HPDE6-E6E7 (cell line): ENCODE data around the gene OR2AT4.
A peak's percentile ranks its signal among the peaks of the same experiment; 100 is the strongest.
"Not testable (repeated sequence)": the region's sequence is repeated elsewhere in the genome, so short reads cannot be mapped to it uniquely, and the experiment has no call there.

Source experiments
- DNase-seq: peaks from one replicate; pipeline ENCODE4 v3.0.0; 2011; ENCODE audit warnings: missing footprints; ENCODE audit errors: extremely low spot score

OR2AT4 gene

DNA sequence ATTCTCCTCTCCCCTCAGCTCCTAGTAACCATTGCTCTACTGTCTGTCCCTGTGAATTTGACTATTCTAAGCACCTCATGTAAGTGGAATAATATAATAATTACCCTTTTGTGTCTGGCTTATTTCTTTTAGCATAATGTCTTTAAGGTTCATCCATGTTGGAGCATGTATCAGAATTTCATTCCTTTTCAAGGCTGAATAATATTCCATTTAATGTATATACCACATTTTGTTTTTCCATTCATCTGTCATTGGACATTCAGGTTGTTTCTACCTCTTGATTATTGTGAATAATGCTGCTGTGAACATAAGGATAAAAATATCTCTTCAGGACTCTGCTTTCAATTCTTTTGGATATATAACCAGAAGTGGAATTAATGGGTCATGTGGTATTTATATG lies 28.1 kb downstream of the OR2AT4 start:
- no peak for DNase-seq

DNA sequence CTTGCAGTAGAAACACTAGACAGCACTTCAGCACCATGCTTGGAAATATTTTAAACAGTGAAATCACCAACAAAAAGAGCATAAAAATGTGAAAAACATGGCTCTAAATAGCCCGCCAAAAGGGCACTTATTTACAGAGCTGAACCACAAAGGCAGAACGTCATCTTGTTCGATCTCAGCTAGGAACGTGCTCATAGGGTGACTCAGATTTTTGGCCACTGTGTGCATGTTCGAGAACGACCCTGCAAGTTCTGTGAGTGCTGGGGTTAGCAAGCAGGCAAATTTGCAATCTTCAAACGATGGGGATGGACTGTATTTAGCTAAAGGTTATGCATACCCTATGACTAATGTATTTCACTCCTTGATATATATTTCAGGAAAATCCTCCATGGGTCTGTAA lies 30.6 kb downstream of the OR2AT4 start:
- DNase-seq, result no peak

DNA sequence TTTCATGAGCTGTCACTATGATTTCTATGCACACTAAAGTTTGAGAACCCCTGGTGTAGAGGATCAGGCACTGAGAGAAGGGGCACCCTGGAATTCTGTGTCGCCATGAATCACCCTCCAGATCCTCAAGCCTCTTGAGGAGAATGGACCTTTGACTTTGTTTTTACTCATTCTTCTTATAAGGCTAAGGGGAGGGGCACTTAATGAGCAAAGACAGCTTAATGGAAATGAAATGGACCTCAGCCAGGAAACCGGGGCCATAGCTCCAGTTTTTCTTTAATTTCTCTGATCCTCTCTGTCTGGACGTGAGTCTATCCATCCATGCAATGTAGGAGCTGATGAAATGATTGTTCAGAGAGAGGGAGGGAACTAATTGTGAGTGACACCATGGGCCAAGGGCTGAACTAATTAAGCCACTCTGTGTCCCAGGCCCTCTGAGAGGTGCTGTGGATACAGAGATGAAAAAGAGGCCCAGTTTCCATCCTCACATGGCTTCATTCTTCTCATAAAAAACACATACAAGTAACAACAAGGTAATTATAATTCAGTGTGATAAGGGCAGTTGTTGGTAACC lies 32.8 kb downstream of the OR2AT4 start:
- no peak for DNase-seq

DNA sequence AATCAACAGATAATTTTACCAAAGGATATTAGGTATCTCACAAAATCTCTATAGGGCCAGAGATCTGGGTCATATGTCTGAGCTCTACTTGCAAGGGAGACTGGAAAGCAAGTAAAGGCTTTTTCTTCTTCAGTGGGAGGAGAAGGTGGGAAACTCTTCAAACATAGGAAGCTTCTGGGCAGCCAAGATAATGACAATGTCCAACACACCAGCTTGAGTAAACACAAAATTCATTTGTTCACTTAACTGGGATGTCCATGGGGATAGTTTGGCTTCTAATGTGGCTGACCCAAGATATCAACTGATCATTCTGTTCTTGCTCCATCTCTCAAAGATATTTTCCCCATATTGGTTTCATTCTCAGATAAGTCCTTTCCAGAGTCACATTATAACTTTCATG lies 37.4 kb downstream of the OR2AT4 start:
- no peak for DNase-seq

DNA sequence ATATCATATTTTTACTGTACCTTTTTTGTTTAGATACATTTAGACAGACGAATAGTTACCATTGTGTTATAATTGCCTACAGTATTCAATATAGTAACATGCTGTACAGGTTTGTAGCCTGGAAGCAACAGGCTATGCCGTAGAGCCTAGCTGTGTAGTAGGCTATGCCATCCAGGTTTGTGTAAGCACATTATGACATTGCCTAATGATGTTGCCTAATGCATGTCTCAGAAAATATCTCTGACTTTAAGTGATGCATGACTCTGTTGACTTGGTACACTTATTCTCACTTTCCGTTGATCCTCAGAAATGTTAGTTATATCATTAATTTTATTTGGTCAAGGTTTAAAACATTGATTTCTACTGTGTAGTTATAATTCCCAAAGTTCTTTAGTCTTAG lies 39.9 kb downstream of the OR2AT4 start:
- no peak for DNase-seq

DNA sequence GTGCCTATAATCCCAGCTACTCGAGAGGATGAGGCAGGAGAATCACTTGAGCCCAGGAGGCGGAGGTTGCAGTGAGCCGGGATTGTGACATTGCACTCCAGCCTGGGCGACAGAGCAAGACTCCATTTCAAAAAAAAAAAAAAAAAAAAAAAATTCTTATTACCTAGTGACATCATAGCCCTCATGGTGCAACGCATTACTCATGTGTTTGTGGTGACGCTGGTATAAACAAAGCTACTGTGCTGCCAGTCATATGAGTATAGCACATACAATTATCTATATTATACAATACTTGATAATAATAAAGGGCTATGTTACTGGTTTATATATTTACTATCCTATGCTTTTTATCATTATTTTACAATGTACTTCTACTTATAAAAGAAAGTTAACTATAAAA lies 41.2 kb downstream of the OR2AT4 start:
- DNase-seq, result no peak

DNA sequence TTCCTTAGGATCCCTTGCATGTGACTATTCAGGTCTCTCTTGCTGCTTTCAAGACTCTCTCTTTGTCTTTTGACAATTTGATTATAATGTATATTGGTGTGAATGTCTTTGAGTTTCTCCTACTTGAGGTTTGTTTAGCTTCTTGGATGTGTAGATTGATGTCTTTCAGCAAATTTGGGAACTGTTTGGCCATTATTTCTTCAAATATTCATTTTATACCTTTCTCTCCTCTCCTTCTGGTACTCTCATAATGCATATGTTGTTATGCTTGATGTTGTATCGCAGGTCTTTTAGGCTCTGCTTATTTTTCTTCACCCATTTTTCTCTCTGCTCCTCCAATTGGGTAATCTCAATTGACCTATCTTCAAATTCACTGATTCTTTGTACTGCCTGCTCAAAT lies 44.2 kb downstream of the OR2AT4 start:
- DNase-seq, result no peak

DNA sequence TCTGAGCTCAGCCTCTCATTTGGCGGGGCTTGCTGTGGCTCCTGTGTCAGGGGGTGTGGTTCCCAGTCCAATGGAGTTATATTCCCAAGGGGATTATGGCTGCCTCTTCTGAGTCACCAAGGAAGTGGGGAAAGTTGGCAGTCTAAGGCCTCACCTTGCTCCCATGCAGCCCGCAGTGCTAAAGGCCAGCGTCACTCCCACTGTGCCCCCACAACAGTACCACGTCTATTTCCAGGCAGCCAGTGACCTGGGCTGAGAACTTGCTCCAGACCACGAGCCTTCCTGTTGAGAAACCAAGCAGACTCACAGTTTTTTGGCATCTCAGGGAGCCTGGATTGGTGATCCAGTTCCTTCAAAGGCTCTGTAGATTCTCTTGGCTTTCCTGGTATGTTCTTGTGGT lies 45.6 kb downstream of the OR2AT4 start:
- DNase-seq, result no peak

DNA sequence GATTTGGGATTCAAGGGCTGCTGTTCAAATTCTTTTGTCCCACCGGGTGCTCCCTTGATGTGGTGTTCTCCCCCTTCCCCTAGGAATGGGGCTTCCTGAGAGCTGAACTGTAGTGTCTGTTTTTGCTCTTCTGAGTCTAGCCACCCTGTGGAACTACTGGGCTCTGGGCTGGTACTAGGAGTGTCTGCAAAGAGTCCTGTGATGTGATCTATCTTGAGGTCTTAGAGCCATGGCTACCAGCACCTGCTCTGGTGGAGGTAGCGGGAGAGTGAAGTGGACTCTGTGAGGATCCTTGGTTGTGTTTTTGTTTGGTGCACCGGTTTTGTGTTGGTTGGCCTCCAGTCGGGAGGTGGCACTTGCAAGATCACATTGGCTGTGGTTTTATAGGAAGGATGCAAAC lies 46.2 kb downstream of the OR2AT4 start:
- DNase-seq, result no peak

DNA sequence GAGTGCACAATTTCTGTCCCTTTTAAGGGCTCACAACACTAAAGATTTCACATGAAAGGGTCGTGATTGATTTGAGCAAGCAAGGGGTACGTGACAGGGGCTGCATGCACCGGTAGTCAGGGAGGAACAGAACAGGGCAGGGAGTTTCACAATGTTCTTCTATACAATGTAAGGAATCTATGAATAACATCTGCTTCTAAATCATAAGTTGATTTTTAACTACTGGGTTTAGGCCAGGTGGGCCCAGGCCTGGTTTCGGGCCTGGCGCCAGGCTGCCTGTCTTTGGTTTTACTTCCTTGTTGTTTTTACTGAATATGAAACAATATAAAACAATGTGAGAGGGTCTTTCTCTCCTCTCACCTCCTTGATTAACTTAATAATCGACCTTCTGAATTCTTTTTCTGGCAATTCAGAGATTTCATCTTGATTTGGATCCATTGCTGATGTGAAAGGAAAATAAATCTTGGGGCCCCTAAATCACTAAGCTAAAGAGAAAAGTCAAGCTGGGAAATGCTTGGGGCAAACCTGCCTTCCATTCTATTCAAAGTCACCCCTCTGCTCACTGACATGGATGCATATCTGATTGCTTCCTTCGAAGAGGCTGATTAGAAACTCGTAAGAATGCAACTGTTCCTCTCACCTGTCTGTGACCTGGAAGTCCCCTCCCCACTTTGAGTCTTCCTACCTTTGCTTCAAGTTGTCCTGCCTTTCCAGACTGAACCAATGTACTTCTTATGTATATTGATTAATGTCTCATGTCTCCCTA lies 47.0 kb downstream of the OR2AT4 start:
- not testable (repeated sequence) for DNase-seq

DNA sequence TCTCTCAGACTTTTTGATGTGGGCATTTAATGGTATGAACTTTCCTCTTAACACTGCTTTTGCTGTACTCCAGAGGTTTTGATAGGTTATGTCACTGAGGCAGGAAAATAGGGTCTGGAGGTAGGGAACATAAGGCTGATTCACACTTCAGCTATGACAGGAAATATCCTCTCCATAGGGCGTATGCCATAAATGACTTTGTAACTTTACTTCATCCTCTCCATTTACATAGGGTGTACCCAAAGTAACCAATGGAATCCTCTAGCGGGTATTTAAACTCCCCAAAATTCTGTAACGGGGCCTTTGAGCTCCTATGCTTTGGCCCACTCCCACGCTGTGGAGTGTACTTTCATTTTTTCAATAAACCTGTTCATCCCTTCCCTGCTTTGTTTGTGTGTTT lies 49.5 kb downstream of the OR2AT4 start:
- no peak for DNase-seq

DNA sequence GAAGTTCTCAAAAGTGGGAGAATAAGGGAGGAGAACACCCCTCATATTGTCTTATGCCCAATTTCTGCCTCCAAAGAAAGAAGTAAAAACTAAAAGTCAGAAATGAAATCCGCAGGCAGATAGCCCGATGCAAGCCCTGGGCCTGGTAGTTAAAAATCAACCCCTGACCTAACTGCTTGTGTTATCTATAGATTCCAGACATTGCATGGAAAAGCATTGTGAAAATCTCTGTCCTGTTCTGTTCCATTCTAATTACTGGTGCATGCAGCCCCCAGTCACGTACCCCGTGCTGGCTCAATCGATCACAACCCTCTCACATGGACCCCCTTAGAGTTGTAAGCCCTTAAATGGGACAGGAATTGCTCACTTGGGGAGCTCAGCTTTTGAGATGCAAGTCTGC lies 50.0 kb downstream of the OR2AT4 start:
- not testable (repeated sequence) for DNase-seq

DNA sequence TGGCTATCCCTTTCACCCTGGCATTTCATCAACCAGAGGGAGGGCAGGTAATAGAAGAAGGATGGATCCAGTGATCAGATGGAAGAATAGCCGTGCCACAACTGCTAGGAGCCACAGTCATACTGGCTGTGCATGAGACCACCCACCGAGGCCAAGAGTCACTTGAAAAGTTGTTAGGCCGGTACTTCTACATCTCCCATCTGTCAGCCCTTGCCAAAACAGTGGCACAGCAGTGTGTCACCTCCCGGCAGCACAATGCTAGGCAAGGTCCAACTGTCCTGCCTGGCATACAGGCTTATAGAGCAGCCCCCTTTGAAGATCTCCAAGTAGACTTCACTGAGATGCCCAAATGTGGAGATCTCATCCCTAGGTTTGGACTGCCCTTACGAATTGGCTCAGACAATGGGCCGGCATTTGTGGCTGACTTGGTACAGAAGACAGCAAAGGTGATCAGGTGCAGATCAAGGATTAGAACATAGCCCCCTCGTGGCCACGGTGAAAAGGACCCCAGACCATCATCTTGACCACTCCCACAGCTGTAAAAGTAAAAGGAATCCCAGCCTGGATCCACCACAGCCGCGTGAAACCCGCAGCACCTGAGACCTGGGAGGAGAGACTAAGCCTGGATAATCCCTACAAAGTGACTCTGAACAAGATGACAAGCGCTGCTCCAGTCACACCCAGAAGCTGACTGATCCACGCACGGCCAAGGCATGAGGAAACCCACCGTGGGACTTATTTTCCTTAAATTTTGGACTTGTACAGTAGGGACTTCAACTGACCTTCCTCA lies 52.1 kb downstream of the OR2AT4 start:
- not testable (repeated sequence) for DNase-seq

DNA sequence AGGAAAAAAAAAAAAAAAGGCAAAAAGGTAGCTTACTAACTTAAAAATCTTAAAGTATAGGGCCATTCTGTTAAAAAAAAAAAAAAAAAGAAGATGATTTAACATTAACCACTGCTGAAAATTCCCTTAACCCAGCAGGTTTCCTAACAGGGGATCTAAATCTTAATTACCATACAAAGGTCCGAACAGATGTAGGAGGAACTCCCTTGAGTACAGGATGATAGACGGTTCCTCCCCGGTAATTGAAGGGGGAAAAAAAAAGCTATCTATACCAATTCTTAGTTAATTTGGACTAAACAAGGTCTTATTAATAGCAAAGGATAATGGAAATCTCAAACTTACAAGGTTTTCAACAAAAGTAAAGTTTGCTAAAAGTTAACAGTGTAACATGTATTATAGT lies 54.9 kb downstream of the OR2AT4 start:
- not testable (repeated sequence) for DNase-seq

DNA sequence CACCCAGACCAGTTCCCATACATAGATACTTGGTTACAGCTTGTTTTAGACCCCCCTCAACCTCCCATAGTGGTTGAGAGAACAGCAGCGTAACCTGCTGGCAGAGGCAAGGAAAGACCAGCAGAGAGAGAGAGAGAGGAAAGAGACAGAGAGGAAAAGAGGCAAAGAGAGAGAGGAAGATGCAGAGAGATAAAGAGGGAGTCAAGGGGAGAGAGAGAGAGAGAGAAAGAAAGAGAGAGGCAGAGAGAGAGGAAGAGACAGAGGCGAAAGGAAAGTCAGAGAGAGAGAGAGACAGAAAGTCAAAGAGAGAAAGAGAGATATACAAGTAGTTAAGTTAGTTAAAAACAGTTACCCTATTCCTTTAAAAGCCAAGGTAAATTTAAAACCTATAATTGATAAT lies 55.4 kb downstream of the OR2AT4 start:
- DNase-seq, result no peak

DNA sequence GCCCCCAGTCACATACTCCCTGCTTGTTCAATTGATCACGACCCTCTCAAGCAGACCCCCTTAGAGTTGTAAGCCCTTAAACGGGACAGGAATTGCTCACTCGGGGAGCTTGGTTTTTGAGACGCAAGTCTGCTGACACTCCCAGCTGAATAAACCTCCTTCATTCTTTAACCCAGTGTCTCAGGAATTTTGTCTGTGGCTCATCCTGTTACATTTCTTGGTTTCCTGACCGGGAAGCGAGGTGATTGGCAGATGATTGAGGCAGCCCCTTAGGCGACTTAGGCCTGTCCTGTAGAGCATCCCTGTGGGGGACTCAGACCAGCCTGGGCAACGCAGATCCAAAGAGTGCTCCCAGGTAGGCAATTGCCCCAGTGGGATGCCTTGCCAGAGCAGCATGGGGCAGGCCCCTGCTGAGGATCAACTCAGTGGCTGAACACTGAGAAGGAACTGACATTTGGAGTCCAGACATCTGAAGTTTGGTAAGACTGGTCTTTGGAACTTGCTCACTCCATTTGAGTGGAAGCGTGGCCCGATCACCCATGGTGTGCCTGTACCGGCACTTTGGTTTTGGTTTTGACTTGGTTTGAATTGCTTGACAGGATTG lies 56.4 kb downstream of the OR2AT4 start:
- DNase-seq, result no peak

DNA sequence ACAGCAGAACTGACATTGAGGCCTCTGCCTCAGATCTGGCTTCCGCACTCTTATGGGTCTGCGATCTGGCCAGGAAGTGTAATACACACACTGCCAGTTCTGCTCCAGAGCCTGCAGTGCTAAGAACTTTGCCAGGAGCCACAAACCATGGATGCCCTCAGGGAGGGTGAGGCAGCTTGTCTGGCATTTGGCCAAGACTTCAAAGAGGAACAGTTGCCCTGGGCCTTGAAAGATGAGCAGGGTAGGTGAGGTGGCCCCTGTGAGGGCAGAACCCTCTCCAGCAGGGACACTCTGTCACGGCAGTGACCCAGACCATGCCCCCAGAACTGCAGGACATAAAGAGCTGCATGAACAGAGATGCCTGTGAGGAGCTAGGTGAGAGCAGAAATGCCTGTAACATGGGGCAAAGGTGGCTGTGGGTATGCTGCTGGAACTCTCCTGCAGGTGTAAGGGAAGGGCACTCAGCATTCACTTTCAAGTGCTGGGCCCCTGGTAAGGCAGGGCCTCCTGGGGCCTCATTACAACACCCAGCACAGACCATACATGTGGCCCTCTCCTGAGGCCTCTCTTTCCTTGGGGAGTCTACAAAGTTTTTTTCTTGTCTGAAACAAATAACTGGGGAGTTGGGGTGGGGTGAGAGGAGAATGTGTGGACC lies 60.6 kb downstream of the OR2AT4 start:
- DNase-seq, result no peak

DNA sequence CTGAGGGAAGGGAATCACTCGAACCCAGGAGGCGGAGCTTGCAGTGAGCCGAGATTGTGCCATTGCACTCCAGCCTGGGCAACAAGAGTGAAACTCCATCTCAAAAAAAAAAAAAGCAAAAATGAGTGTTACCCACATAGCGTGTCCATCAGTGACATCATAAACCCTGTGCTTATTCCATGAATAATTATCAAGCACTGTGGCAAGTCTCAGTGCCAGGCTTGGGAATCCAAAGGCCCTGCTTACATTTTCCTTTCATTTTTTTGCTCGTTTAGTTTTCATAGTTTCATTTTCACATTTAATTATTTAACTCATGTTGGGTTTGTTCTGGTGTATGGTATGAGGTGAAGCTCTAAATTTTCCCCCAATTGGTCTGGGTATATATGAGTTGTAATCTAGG lies 61.4 kb downstream of the OR2AT4 start:
- no peak for DNase-seq

DNA sequence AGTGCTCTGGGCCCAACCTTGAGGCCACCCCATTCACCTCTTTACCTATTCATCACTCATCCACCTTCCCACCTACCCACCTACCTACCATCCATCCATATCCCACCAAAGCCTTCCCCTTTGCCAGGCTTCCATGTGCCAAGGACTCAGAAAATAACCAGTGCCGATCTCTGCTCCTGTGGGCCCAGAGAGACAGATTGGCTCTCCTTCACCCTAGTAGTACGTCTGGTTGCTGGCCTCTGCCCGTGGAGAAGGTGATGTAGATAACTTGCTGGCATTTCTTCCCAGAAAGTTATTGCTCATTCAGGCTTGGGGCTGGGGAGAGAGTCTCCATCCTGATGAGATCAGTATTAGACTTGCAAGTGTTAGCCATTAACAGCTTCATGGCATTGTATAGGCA lies 62.8 kb downstream of the OR2AT4 start:
- DNase-seq, result no peak

DNA sequence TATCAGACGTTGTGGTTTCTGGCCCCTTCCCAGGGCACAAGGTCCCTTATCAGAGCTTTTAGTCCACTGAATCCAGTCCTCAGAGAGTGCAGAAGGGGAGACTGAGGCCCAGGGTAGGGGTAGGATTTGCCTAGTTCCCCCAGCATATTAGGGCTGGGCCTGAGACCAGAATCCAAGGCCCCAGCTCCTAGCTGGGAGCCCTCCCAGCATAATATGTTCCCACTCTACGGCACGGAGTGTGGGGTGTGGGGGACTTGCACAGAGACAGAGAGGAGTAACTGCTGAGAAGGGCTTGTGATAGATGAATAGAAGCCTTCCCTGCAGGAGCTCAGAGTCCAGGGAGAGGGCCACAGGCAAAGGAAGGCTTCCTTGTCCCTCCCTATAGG lies 64.1 kb downstream of the OR2AT4 start:
- DNase-seq, result no peak

DNA sequence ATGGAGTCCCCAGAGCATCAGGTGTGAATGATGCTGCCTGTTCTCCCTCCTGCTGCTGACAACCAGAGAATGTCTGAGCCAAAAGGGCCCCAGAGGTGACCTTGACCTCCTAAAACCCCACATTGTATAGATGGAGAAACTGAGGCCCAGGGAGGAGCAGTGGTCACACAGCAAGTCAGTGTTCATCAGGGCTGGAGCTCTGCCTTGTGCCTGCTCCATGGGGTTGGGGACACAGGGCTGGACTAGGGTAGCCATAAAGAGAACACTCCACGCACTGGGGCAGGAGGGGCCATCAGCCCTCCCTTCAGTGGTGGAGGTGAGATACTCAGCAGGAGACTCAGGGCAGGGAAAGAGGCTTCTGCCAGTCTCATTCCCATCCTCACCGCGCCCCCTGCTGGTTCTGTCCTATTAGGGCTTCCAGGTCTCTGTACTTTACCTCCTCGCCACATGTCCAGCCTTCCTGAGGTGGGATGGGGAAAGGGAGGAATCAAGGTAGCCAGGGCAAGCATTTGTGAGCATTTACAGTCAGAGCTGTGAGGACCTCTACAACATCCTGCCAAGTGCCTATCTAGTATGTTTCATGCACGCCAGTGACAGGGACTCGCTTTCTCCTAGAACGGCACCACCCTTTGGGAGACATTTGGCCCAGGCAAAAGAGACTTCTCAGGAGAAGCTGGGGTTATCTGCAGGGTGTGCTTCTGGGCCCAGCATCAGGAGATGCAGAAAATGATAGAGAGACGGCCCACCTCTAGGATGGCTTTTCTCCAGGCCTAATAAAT lies 64.7 kb downstream of the OR2AT4 start:
- peak; percentile 61 for DNase-seq
